ENCODE data around the gene ULBP2.

The ULBP2 gene

DNA sequence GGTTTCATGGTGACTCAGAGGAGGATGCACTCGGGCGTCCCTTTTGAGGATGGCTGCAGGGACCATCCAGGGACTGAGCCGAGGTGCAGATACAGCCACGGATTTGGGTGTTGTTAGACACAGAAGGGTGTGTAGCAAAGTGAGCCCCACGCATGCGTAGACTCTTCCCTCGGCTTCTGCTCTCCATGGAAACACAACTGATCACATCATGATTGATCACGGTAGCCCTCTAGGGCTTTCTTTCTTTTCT lies 21.3 kb downstream of the ULBP2 start:
- Histone ChIP-seq H3K27ac (ENCODE audit: low read length) (no peak overlapping the region), H3K4me2 (ENCODE audit: low read depth, low read length) (peak overlapping the region; percentile 73; the same call in 1 of the 2 replicates)
- TF ChIP-seq EZH2 (optimal IDR thresholded peaks at IDR 0.05; ENCODE audit: low read depth, low read length) (no peak), EZH2phosphoT487 (IDR thresholded peaks at IDR 0.05; ENCODE audit: low read length) (no peak)
- TF ChIP-seq, protein P1, sequence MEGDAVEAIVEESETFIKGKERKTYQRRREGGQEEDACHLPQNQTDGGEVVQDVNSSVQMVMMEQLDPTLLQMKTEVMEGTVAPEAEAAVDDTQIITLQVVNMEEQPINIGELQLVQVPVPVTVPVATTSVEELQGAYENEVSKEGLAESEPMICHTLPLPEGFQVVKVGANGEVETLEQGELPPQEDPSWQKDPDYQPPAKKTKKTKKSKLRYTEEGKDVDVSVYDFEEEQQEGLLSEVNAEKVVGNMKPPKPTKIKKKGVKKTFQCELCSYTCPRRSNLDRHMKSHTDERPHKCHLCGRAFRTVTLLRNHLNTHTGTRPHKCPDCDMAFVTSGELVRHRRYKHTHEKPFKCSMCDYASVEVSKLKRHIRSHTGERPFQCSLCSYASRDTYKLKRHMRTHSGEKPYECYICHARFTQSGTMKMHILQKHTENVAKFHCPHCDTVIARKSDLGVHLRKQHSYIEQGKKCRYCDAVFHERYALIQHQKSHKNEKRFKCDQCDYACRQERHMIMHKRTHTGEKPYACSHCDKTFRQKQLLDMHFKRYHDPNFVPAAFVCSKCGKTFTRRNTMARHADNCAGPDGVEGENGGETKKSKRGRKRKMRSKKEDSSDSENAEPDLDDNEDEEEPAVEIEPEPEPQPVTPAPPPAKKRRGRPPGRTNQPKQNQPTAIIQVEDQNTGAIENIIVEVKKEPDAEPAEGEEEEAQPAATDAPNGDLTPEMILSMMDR (IDR thresholded peaks at IDR 0.05; ENCODE audit: low read length), result no peak

DNA sequence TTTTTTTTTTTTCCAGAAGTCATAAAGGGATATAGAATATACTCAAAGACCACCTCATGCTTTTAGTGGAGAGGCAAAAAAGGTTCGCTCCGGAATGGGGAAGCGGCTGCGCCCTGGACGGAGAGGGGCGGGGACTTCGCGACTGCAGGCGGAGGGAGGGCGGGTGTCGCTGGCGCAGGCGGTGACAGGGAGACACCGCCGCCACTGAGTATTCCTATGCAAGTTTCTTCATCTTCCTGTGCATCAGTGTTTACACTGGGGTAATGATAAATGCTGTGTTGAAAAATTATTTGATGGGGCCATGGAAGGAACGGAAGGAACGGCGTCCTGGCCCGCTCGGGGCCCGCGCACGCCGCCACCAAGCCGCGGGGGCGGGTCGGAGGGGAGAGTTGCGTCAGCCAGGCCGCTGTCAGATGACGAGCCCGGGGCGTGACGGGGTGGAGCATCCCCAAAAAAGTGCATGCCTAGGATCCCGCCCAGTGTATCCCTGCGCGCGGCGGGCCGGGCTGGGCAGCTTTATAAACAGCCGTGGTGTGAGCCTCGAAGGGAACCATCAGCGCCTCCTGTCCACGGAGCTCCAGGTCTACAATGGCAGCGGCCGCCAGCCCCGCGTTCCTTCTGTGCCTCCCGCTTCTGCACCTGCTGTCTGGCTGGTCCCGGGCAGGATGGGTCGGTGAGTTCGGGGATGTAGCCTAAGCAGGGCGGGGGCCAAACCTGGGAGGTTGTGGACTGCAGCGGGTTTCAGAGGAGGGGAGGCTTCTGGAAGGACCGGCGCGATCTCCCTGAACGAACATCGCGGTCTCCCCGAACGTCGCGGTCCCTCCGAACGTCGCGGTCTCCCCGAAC lies 21.9 kb downstream of the ULBP2 start, which contains the start of gene ULBP1:
Gene ULBP1, plus strand, starts transcription at position 482 of the 846 bp plus-strand sequence. Its CDS starts 107 bp downstream, at position 589.
- Histone ChIP-seq H3K36me3 (replicated peaks; ENCODE audit: insufficient read depth, low read length) (no peaks in the 10 kb centered on the region), H3K9ac (ENCODE audit: low read length) (peak within 1 kb of the TSS; percentile 28; the same call in 1 of the 2 replicates)
- TF ChIP-seq, protein P1 (IDR thresholded peaks at IDR 0.05; ENCODE audit: low read length), result peak; percentile 8; the same call in 1 of the 2 replicates
- no peak for TF ChIP-seq EZH2phosphoT487 (IDR thresholded peaks at IDR 0.05; ENCODE audit: low read length)
- no peak for TF ChIP-seq EZH2 (optimal IDR thresholded peaks at IDR 0.05; ENCODE audit: low read depth, low read length)

More for the DNA sequence above, 21.3 kb downstream of the ULBP2 start:
- Histone ChIP-seq H3K27me3 (replicated peaks; ENCODE audit: insufficient read depth, low read length) (peaks cover 42% of the 10 kb centered on the region), H3K79me2 (ENCODE audit: low read length) (no peaks in the 10 kb centered on the region), H3K36me3 (replicated peaks; ENCODE audit: insufficient read depth, low read length) (no peaks in the 10 kb centered on the region), H4K20me1 (ENCODE audit: insufficient read depth, low read length) (no peaks in the 10 kb centered on the region), H3K9ac (ENCODE audit: low read length) (no peak overlapping the region; the same call in 1 of the 2 replicates), H3K9me3 (replicated peaks; ENCODE audit: insufficient read depth, low read length) (no peaks in the 10 kb centered on the region), H3K4me1 (ENCODE audit: low read length) (no peaks in the 10 kb centered on the region), H3F3A (ENCODE audit: insufficient read depth, low read length) (no peaks in the 10 kb centered on the region), H3K9me2 (replicated peaks; ENCODE audit: insufficient read depth, low read length) (no peaks in the 10 kb centered on the region), H3K4me3 (ENCODE audit: low read length) (peak overlapping the region; percentile 57), H2AFZ (ENCODE audit: low read length) (peak overlapping the region; percentile 56; the same call in 1 of the 2 replicates)
- no peak for DNase-seq

DNA sequence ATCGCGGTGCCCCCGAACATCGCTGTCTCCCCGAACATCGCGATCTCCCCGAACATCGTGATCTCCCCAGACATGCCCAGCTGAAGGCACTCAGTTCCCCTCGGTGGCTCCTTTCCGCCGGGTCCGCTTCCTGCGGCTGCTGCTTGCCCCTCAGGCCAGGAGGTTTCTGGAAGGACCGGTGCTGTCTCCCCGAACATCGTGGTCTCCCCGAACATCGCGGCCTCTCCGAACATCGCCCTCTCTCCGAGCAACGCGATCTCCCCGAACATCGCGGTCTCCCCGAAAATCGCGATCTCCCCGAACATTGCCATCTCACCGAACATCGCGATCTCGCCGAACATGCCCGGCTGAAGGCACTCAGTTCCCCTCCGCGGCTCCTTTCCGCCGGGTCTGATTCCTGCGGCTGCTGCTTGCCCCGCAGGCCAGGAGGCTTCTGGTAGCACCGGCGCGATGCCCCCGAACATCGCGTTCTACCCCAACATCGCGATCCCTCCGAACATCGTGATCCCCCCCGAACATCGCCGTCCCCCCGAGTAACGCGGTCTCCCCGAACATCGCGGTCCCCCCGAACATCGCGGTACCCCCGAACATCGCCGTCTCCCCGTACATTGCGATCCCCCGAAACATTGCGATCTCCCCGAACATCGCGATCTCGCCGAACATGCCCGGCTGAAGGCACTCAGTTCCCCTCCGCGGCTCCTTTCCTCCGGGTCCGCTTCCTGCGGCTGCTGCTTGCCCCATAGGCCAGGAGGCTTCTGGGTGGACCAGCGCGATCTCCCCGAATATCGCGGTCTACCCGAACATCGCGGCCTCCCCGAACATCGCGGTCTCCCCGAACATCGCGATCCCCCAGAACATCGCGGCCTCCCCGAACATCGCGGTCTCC lies 22.7 kb downstream of the ULBP2 start:
- Histone ChIP-seq H3K4me1 (ENCODE audit: low read length) (no peaks in the 10 kb centered on the region), H3K4me3 (ENCODE audit: low read length) (peak overlapping the region; percentile 57), H3K9ac (ENCODE audit: low read length) (no peak overlapping the region), H4K20me1 (ENCODE audit: insufficient read depth, low read length) (no peaks in the 10 kb centered on the region), H3K4me2 (ENCODE audit: low read depth, low read length) (peak overlapping the region; percentile 73), H3K79me2 (ENCODE audit: low read length) (no peaks in the 10 kb centered on the region), H3F3A (ENCODE audit: insufficient read depth, low read length) (no peaks in the 10 kb centered on the region), H3K36me3 (replicated peaks; ENCODE audit: insufficient read depth, low read length) (no peaks in the 10 kb centered on the region), H3K9me3 (replicated peaks; ENCODE audit: insufficient read depth, low read length) (no peaks in the 10 kb centered on the region), H3K27ac (ENCODE audit: low read length) (no peak overlapping the region), H3K9me2 (replicated peaks; ENCODE audit: insufficient read depth, low read length) (no peaks in the 10 kb centered on the region), H3K27me3 (replicated peaks; ENCODE audit: insufficient read depth, low read length) (peaks cover 40% of the 10 kb centered on the region), H2AFZ (ENCODE audit: low read length) (no peak overlapping the region)
- no peak for DNase-seq
- TF ChIP-seq EZH2phosphoT487 (IDR thresholded peaks at IDR 0.05; ENCODE audit: low read length) (0 out of 2 replicates have a peak, but pooled peaks have one; percentile 68), EZH2 (optimal IDR thresholded peaks at IDR 0.05; ENCODE audit: low read depth, low read length) (no peak)

More for the DNA sequence above, 21.9 kb downstream of the ULBP2 start, which contains the start of gene ULBP1:
- Histone ChIP-seq H3K4me2 (ENCODE audit: low read depth, low read length) (peak within 1 kb of the TSS; percentile 73), H3K9me3 (replicated peaks; ENCODE audit: insufficient read depth, low read length) (no peaks in the 10 kb centered on the region), H3K4me1 (ENCODE audit: low read length) (no peaks in the 10 kb centered on the region), H3K27ac (ENCODE audit: low read length) (no peak within 1 kb of the TSS), H3K27me3 (replicated peaks; ENCODE audit: insufficient read depth, low read length) (peaks cover 40% of the 10 kb centered on the region), H3K79me2 (ENCODE audit: low read length) (no peaks in the 10 kb centered on the region), H2AFZ (ENCODE audit: low read length) (peak within 1 kb of the TSS; percentile 56; the same call in 1 of the 2 replicates), H4K20me1 (ENCODE audit: insufficient read depth, low read length) (no peaks in the 10 kb centered on the region), H3F3A (ENCODE audit: insufficient read depth, low read length) (no peaks in the 10 kb centered on the region), H3K4me3 (ENCODE audit: low read length) (peak within 1 kb of the TSS; percentile 57), H3K9me2 (replicated peaks; ENCODE audit: insufficient read depth, low read length) (no peaks in the 10 kb centered on the region)
- DNase-seq, result peak; percentile 27
